AML-193 (cell line): ENCODE measurements around the gene TMSB10.
"Not testable (repeated sequence)": the region's sequence is repeated elsewhere in the genome, so short reads cannot be mapped to it uniquely, and the experiment has no call there.

ENCODE experiments used
- DNase-seq, 2 experiments: peaks; one replicate each; lab custom pipeline; 2025; lab: John Stamatoyannopoulos, UW

The TMSB10 gene

DNA sequence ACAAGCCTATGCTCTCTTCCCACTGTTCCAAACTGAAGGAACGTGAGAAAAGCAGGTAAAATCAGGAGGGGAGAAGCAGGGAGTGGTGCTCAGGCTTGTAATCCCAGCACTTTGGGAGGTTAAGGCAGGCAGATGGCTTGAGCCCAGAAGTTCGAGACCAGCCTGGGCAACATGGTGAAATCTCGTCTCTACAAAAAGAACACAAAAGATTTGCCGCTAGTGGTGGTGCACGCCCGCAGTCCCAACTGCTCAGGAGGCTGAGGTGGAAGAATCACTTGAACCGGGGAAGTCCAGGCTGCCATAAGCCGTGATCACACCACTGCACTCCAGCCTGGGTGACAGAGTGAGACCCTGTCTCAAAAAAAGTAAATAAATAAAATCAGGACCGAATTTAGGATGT lies 1.3 kb upstream of the TMSB10 start:
- DNase-seq = no peak

DNA sequence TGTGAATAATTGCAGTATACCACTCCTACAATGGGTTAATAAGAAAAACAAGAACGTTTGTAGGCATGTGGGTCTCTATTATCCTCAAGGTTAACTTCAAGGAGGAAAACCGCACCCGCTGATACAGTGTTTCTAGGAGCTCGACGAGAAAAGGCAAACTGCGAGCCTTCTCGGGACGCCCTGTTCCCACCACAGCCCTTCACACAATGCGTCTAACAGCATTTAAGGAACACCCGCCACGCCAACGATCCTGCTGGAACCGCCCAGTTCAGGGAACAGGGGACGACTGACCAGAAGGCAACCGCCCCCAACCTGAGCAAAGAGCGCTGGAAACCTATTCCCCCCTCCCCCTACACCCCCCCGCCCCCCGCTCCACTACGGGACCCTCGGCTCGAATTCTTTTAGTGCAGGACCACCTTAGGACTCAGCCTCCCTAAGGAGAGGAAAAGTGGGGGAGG lies 710 bp upstream of the TMSB10 start:
- DNase-seq = peak in 1 of 2 experiments; percentile 11

- peak in 1 of 2 experiments; percentile 38 for DNase-seq
These were observed 848 bp downstream of the TMSB10 start for GRCh38 chr2:84906108-84906899.

- peak; percentile 77 to 78 for DNase-seq
These were observed 1.7 kb downstream of the TMSB10 start for GRCh38 chr2:84906900-84907714.

DNA sequence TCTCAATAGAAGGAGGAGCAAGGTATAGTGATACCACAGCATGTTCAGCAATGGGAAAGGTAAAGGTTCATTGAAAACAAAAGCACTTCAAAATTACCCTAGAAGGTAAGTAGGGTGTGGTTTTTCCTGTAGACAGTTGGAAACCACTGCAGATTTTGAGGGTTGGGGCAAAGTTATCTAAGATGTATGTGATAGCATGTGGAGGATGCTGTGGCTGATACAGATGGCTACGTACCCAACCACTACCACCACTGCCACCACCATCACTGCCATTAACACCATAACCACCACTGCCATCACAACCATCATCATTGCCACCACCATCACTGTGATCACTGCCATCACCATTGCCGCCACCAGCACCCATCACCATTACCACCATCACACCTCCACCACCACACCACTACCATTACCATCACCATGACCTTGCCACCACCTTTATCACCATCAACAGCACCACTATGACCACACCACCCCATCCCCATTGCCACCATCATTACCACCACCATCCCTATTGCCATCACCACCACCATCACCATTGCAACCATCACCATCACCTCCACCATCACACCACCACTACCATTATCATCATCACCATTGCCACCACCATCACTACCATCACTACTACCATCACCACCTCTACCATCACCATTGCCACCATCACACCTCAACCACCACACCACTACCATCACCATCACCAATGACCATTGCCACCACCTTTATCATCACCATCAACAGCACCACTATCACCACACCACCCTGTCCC lies 3.7 kb downstream of the TMSB10 start:
- DNase-seq = no peak

DNA sequence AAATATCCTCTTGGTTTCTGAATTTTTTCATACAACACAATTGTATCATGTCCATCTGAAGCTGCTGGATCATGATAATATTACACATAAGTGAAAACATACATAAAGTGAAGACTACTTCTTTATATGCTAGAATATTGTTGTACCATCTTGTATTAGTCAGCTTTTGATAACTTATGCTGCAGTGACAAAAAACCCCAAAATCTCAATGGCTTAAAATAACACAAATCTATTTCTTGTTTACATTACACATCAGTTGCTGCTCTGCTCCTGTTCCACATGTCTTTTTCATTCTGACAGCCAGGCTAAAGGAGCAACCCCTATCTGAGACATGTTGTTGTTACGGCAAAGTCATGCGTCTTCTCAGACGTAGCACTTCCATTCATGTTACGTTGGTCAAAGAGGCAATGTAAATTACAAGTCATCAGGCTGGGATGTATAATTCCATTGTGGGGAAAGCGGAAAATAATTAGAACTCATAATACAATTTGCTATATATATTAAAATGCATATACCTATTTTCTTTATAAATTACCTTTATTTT lies 5.8 kb downstream of the TMSB10 start:
- DNase-seq = no peak

- DNase-seq = no peak
These were observed 7.5 kb downstream of the TMSB10 start for GRCh38 chr2:84912984-84913383.

DNA sequence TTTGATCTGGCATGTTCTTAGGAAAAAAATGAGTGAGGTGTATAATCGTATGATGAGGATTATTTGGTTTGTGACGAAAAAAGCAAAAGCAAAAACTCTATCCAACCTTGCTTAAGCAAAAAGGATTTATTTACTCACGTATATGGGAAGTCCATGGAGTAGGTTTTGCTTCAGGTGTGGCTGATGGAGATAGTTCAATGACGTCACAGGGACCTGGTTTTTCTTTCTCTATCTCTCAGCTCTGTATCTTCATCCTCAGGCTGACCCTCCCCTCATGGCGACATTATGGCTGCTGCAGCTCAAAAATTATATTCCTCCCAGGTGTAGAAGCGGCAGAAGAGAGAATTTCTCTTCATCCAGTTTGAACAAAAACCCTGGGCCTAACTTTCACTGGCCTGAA lies 8.9 kb downstream of the TMSB10 start:
- DNase-seq = no peak

GRCh38 chr2:84915675-84916074 lies 10.2 kb downstream of the TMSB10 start:
- DNase-seq = not testable (repeated sequence)

DNA sequence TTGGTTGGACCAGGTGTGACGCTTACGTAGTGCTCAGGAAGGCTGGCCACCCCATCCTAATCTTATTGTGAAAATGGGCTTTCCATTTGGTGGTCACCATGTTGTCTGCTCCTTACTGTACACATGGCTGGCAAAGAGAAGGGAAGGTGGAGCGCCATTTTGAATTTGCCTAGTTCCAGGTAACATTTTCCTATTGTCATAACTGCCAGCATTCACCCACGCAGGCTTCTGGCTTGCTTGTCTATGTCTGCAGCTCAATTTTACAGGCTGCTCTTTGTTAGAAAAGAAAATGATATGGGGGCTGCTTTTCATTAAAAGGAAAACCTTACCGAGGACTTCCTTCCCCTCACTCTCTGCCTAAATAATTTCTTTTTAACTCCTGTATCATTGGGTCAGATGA lies 12.4 kb downstream of the TMSB10 start:
- DNase-seq = not testable (repeated sequence)

DNA sequence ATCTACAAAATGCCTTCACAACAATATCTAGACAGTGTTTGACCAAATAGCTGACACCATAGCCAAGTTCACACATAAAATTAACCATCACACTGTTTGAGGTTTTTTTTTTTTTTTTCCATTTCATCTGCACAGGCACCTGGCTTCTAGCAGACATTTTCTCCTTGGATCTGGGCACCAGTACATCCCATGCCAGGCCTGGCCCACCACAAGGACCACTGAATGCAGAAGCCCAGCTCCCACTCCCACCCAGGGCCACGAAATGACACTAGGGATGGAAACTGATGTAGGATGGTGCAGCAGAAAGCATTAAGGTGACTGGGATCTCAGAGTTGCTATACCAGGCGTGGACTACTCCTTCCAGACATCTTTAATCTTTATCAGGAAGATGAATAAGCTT lies 13.0 kb downstream of the TMSB10 start:
- DNase-seq = no peak

DNA sequence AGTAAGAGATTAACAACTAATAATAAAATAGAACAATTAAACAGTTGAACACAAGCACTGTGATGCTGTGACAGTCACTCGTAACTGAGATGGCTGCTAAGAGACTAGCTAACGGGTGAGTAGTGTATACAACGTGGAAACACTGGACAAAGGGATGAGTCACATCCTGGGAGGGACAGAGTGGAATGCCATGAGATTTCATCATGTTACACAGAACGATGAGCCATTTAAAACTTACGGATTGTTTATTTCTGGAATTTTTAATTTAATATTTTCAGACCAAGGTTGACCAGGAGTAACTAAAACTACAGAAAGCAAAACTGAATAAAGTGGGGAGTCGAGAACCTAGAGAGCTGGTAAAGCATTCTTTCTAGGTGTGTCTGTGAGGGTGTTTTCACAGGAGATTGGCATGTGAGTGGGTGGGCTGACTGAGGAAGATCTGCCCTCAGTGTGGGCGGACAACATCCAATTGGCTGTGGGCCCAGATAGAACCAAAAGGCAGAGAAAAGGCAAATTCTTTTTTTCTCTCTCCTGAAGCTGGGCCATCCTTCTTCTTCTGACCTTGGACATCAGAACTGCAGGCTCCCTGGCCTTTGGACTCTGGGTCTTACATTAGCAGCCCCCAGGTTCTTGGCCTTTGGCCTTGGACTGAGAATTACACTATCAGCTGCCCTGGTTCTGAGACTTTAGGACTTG lies 14.6 kb downstream of the TMSB10 start:
- no peak for DNase-seq

DNA sequence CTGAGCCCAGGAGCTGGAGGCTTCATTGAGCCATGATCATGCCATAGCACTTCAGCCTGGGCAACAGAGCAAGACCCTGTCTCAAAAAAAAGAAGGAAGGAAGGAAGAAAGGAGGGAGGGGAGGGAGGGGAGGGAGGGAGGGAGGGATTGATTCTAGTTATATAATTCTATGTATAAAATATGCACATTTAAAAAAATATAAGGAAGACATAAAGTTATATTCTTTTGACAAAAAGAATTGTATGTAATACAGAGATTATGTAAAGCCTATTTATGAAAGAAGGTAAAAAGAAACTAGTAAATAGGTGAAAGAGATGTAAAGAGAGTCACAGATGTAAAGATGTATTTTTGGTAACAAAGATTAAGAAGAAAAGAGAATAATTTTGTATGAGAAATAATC lies 17.6 kb downstream of the TMSB10 start:
- DNase-seq = no peak

GRCh38 chr2:84924173-84925106 lies 19.0 kb downstream of the TMSB10 start:
- DNase-seq = no peak

DNA sequence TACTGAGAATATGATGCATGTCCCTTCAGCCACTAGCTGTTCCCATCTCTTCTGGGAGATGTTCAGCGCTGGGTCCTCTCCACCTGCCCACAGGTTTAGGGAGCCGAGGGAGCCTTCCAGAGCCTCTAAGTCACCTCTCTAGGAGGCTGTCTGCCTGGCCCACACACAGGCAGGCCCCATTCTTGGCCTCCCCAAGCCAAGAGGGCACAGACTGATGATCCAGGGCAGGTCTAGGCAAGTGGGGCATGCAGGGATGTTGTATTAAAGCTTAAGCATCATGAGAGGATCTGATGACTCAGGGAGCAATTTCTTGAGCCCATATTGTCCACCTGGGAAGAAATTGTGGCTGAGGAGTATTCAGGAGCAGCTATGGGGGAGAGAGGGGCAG lies 19.9 kb downstream of the TMSB10 start:
- DNase-seq = no peak

- DNase-seq = peak; percentile 93 to 97
These were observed 20.4 kb downstream of the TMSB10 start for GRCh38 chr2:84925724-84926376.

DNA sequence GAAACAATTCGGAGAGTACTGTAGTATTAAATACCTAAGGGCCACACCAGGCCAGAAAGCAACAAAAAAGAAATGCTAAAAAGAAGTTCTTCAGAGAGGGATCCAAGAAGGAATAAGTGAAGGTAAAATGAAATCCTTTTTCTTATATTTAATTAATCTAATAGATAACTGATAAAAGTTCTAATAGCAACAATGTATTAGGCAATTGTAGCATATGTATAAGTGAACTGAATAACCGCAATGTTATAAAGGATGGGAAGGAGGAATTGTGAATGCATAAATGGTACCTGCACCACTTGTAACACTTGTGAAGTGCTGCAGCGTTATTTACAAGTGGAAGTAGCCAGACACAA lies 21.8 kb downstream of the TMSB10 start:
- DNase-seq = no peak

- no peak for DNase-seq
These were observed 25.9 kb downstream of the TMSB10 start for GRCh38 chr2:84931384-84931821.

- DNase-seq = no peak
These were observed 32.9 kb downstream of the TMSB10 start for GRCh38 chr2:84938194-84938879.
